Memory B cell (primary cell): ENCODE measurements around the gene SPACA6.
A peak's percentile ranks its signal among the peaks of the same experiment; 100 is the strongest.

Source experiments
- ATAC-seq: fragments of 150-1000 bp; cut with Tn5 transposase; 2 replicates; pipeline ENCODE4 v1.10.0; 2021; ENCODE audit warnings: low read depth, mild to moderate bottlenecking, moderate library complexity
- DNase-seq, 2 donors: peaks; one replicate each; pipeline ENCODE4 v3.0.0; 2022; ENCODE audit warnings: low spot score in 2 of 2
- H3K27ac Mint-ChIP-seq: one replicate; pipeline ENCODE4 v1.8.0; 2022; ENCODE audit warnings: mild to moderate bottlenecking, moderate library complexity, mixed read lengths
- H3K27me3 Mint-ChIP-seq: one replicate; pipeline ENCODE4 v1.8.0; 2022; ENCODE audit warnings: mixed read lengths
- H3K36me3 Mint-ChIP-seq: one replicate; pipeline ENCODE4 v1.8.0; 2022; ENCODE audit warnings: mild to moderate bottlenecking, mixed read lengths
- H3K4me1 Mint-ChIP-seq: one replicate; pipeline ENCODE4 v1.8.0; 2022; ENCODE audit warnings: mixed read lengths
- H3K4me3 Mint-ChIP-seq: one replicate; pipeline ENCODE4 v1.8.0; 2022; ENCODE audit warnings: mild to moderate bottlenecking, moderate library complexity, mixed read lengths
- H3K9me3 Mint-ChIP-seq: one replicate; pipeline ENCODE4 v1.8.0; 2022; ENCODE audit warnings: mixed read lengths

Gene SPACA6

DNA sequence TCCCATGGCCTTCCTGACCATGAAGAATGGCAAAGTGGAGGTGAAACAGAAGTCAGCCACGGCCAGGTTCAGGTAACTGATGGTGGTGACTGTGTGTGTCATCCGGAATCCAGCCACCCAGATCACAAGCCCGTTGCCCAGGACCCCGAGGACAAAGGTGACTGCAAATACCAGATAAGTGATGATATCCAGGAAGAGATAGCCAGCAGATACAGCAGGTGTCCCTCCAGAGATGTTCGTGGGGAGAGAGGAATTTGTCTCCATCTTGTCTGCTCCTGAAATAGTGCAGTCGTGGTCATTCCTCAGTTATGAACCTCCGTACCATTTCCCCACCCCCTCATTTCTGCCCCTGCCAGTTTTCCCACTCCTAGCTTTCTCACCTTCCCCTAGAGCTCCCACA, 53.6 kb downstream of the SPACA6 start:
- Mint-ChIP-seq H3K27ac (no peak overlapping the region), H3K4me3 (no peak overlapping the region), H3K4me1 (peaks cover 6% of the 10 kb centered on the region), H3K9me3 (peaks cover 10% of the 10 kb centered on the region), H3K36me3 (no peaks in the 10 kb centered on the region), H3K27me3 (no peaks in the 10 kb centered on the region)
- DNase-seq = no peak
- no peak for ATAC-seq

DNA sequence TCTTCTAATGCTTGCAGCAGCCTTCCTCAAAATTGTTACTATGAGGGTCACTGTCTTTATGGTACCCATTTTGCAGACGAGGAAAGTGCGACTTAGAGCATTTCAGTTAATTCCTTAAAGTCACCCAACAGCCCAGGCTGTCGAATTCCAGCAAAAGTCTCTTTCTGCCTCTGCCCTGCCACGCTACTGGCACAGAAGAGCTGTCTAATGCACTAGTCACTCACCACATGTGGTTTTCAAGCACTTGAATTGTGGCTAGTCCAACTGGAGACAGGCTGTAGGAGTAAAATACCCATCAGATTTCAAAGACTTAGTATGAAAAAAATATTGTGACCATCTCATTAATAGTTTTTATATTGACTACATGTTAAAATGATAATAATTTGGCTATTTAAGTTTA, 56.8 kb downstream of the SPACA6 start:
- Mint-ChIP-seq H3K9me3 (peaks cover 16% of the 10 kb centered on the region), H3K36me3 (peaks cover 2% of the 10 kb centered on the region), H3K27me3 (no peaks in the 10 kb centered on the region), H3K4me3 (no peak overlapping the region), H3K4me1 (peaks cover 10% of the 10 kb centered on the region), H3K27ac (no peak overlapping the region)
- DNase-seq (no peak), ATAC-seq (no peak)

DNA sequence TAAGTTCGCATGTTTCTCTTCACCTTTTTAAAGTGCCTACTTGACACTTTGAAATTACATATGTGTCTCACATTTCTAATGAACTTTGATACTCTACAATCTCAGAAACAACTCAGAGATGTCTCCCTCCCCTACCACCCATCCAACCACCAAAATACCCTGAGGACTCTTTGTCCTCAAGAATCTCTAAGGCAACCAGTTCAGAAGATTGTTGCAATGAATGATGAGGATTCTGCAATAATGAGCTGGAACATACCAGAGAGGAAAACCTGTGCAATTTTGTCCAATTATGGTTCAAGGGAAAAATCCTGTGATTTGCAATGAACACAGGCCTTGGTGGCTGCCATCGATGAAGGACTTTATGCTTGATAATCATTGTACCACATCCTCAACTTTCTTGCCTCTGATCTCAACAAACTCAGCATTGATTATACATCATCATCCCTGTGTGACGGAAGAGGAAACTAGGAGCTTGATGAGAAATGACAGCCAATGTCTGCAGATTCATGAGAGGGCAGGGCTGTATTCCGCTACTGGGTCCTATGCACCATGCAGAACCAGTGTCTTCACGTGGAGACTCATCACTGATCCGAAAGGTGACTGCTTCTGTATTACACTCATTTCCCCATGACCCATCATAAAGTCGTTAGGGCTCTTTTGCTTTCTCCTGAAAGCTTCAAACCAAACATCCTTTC, 57.4 kb downstream of the SPACA6 start:
- DNase-seq = no peak
- H3K27ac Mint-ChIP-seq = no peak overlapping the region
- ATAC-seq = no peak
- no peak overlapping the region for H3K4me3 Mint-ChIP-seq
- H3K27me3 Mint-ChIP-seq = peaks cover 2% of the 10 kb centered on the region
- H3K9me3 Mint-ChIP-seq = peaks cover 16% of the 10 kb centered on the region
- peaks cover 10% of the 10 kb centered on the region for H3K4me1 Mint-ChIP-seq
- H3K36me3 Mint-ChIP-seq = peaks cover 2% of the 10 kb centered on the region

GRCh38 chr19:51751655-51752054, 58.5 kb downstream of the SPACA6 start, which contains the start of gene FPR1:
Gene FPR1, minus strand, starts transcription at chr19:51751878. Its CDS starts 4,884 bp downstream, at chr19:51746994.
- DNase-seq (no peak), ATAC-seq (peak; percentile 79)
- H3K4me1 Mint-ChIP-seq = peaks cover 10% of the 10 kb centered on the region
- H3K36me3 Mint-ChIP-seq = peaks cover 2% of the 10 kb centered on the region
- peaks cover 19% of the 10 kb centered on the region for H3K9me3 Mint-ChIP-seq
- peak within 1 kb of the TSS; percentile 18 for H3K4me3 Mint-ChIP-seq
- no peak within 1 kb of the TSS for H3K27ac Mint-ChIP-seq
- peaks cover 5% of the 10 kb centered on the region for H3K27me3 Mint-ChIP-seq

- no peak for ATAC-seq
- Mint-ChIP-seq H3K27me3 (peaks cover 5% of the 10 kb centered on the region), H3K9me3 (peaks cover 15% of the 10 kb centered on the region), H3K36me3 (peaks cover 2% of the 10 kb centered on the region), H3K4me3 (no peak overlapping the region), H3K4me1 (peaks cover 10% of the 10 kb centered on the region), H3K27ac (no peak overlapping the region)
- no peak for DNase-seq
These were observed 61.0 kb downstream of the SPACA6 start for GRCh38 chr19:51754109-51754508.

DNA sequence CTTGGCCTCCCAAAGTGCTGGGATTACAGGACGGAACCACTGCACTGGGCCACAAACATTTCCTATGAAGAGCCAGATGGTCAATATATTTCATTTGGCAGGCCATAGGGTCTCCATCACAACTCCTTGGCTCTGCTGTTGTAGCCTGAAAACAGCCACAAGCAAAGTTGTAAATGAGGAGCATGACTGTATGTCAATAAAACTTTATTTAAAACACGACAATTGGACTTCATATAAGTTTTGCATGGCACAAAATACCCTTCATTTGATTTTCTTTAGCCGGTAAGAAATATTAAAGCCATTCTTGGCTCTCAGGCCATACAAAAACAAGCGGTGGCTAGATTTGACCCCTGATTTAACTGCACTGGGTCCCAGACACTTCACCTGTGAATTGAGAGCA, 61.6 kb downstream of the SPACA6 start:
- Mint-ChIP-seq H3K4me3 (no peak overlapping the region), H3K27ac (no peak overlapping the region), H3K36me3 (peaks cover 2% of the 10 kb centered on the region), H3K9me3 (peaks cover 14% of the 10 kb centered on the region), H3K4me1 (peaks cover 10% of the 10 kb centered on the region), H3K27me3 (peaks cover 5% of the 10 kb centered on the region)
- no peak for DNase-seq
- no peak for ATAC-seq
